Measurements from ENCODE around the gene PRR36. TPM values are rescaled to one million over a fixed set of nuclear protein-coding genes. Genes with fewer than 3 reads are reported as not detected.

Gene PRR36
- total RNA-seq, 1 donor from 2014 or later, result 0.09 TPM

DNA sequence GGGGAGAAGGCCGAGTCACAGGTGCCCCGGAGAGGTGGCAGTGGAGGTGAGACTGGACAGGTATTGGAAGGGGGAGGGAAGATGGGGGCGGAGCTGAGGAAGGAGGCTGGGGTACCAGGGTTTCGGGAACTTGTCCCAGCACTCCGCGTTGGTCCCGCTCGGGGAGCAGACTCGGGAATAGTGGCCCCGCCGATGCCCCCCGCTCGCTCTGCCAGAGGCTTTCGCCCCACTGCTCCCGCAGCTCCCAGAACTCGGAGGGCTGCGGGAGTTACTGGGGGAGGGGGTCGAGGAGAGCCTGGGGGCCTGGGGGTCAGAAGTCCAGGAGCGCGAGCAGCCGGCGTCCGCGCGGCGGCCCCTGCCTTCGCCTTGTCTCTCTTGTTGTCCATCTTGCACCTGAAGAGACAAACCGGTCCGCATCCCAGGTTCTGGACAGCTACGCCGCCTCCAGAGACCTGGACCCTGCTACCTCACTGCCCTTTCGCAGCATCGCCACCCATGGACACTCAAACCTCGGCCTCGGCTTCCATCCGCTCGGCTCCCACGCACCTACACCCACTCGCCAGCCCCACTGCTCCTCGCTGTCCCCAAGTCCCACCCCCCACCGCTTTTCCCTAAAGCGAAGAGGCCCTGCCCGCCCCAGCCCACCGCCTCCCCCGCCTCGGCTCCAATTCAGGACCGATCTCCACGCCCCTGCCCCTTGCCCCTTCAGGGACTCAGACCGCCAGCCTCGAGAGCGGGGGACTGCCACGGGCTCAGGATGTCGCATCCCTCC is 700 bp downstream of the PRR36 start:
- intact Hi-C loops (cut with micrococcal nuclease), result no loop called here

GRCh38 chr19:7872306-7873204 is 1.6 kb downstream of the PRR36 start:
- intact Hi-C loops (cut with micrococcal nuclease), result no loop called here

GRCh38 chr19:7871437-7872305 is 2.5 kb downstream of the PRR36 start:
- intact Hi-C loops (cut with micrococcal nuclease), result loop anchor here (2.0 kb wide), 1 partner anchor 31 kb away; the partner anchor contains the start of gene MAP2K7

DNA sequence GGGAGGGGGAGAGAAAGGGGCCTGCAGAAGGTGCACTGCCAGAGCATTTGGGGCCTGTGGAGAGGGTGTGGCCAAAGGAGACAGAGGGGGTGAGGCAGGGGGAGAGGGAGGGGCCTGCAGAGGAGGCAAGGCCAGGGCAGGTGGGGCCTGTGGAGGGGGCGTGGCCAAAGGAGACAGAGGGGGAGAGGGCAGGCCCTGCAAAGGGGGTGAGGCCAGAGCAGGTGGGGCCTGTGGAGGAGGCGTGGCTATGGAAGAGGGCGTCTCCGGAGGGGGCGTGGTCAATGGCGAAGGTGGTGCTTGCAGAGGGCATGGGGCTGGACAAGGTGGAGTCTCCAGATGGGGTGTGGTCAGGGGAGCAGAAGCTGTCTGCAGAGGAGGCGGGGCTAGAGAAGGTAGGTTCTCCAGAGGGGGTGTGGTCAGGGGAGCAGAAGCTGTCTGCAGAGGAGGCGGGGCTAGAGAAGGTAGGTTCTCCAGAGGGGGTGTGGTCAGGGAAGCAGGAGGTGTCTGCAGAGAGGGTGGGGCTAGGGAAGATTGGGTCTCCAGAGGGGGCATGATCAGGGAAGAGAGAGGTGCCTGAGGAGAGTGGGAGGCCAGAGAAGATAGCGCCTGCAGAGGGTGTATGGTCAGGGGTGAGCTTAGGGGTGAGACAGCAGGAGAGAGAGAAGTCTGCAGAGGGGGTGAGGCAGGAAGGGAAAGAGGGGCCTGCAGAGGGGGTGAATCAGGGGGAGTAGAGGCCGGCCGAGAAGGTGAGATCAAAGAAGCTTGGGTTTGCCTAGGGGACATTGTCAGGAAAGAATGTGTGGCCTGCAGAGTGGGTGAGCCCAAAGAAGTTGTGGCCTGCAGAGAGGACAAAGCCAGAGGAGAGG is 3.4 kb downstream of the PRR36 start:
- intact Hi-C loops (cut with micrococcal nuclease), result loop anchor here (2.0 kb wide), 1 partner anchor 32 kb away; the partner anchor contains the start of gene MAP2K7

DNA sequence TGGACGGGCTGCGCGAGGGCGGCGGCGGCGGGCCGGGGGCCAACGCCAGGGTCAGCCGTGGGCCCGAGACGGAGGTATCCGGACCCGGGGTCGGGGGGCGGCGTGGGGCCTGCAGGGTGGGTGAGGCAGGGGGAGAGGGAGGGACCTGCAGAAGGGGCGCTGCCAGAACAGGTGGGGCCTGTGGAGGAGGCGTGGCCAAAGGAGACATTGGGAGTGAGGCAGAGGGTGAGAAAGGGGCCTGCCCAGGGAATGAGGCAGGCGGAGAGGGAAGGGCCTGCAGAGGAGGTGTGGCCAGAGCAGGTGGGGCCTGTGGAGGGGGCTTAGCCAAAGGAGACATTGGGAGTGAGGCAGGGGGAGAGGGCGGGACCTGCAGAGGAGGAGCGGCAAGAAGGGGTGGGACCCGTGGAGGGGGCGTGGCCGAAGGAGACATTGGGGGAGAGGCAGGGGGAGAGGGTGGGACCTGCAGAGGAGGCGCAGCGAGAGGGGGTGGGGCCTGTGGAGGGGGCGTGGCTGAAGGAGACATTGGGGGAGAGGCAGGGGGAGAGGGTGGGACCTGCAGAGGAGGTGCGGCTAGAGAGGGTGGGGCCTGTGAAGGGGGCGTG is 4.2 kb downstream of the PRR36 start:
- intact Hi-C loops (cut with micrococcal nuclease), result loop anchor here (2.0 kb wide), 2 partner anchors 33 to 41 kb away; partner anchors contain the start of gene MAP2K7

DNA sequence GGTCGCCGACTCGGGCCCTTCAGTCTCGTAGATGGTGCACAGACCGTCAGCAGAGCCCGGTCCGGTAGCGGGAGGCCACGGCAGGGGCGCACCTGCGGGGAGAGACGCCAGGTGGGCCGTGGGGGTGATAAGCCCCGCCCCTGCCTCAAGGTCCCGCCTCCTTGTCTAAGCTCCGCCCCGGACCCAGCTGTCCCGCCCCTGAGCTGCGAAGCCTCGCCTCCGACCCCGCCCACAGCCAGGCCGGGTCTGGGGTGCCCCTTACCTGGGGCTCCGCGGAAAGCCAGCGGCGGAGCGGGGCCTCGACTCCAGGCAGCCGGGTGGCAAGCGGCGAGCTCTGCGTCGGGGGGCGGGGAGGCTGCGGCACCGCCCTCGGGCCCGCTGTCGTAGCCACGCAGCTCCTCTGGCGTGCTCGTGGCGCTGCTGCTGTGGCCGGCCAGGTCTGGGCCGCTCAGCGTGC is 4.7 kb downstream of the PRR36 start:
- intact Hi-C loops (cut with micrococcal nuclease), result loop anchor here (2.0 kb wide), 1 partner anchor 41 kb away; no protein-coding TSS in a partner anchor

GRCh38 chr19:7868671-7869452 is 5.3 kb downstream of the PRR36 start:
- intact Hi-C loops (cut with micrococcal nuclease), result loop anchor here (2.0 kb wide), 1 partner anchor 40 kb away; no protein-coding TSS in a partner anchor

DNA sequence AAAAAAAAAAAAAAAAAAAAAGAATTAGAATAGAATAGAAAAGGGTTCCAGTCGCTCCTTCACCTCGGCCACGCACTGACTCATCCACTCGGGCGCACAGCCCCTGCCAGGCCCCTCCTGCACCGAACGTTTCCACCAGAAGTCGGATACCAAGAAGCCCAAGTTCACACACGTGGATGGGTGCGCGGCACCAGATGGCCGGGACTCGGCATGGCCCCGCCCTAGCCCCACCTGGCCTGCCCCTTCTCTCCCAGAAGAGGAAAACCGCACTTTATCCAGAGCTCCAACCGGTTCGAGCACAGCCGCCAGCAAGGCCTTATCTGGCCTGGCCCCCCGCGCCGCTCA is 5.9 kb downstream of the PRR36 start:
- intact Hi-C loops (cut with micrococcal nuclease), result loop anchor here (2.0 kb wide), 1 partner anchor 39 kb away; no protein-coding TSS in a partner anchor

- intact Hi-C loops (cut with micrococcal nuclease), result no loop called here
Observed at GRCh38 chr19:7867092-7867844, 6.9 kb downstream of the PRR36 start.

DNA sequence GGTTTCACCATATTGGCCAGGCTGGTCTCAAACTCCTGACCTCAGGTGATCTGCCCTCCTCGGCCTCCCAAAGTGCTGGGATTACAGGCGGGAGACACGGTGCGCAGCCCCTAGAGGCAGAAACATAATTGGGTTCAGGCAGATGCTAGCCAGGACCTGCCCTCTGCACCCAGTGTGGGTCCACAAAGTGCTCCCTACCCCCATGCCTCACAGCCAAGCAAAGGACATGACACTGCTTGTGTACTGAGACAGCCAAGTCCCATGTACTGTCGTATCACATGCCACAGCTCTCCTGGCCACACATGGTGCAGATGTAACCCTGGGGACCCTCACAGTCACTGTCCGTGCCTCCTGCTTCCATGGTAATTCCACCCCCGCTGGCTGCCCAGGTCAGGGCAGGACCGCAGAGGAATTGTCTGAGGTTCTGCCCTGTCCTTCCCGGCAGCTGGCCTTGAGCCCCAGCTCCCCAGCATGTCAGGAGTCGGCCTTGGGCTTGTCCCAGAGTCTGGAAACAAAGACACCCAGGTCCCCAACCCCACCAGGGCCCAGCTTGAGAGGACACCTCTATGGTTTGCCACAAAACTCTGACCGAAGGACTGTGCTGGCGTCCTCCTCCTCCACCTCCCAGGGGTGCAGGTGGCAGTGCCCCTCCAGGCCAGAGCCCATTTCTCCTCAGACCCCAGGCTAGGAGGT is 7.6 kb downstream of the PRR36 start:
- intact Hi-C loops (cut with micrococcal nuclease), result no loop called here

DNA sequence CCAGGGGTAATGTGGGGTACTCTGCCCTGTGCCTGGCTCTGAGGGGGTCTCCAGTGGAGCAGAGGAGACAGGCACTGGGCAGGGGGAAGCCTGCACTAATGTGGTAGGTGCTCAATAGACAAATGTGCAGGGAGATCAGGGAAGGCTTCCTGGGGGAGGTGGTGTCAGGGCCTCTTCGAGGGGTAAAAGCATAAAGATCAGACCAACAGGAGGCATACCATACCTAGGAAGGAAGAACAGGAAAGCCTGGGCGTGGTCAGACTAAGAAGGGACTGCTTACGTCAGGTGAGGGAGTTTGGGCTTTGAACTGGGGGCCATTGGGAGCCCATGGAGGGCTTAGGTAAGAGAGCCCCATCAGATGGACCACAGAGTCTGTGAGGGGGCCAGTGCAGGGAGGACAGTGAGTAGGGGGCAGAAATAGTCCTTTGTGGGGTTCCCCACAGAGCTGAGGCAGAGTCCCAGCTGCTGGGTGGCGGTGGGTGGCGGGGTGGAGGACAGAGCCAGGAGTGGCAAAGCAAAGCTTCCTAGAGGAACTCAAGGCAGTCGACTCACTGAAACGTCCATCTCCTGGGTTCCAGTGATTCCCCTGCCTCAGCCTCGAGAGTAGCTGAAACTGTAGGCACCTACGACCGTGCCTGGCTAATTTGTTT is 8.8 kb downstream of the PRR36 start:
- intact Hi-C loops (cut with micrococcal nuclease), result no loop called here

DNA sequence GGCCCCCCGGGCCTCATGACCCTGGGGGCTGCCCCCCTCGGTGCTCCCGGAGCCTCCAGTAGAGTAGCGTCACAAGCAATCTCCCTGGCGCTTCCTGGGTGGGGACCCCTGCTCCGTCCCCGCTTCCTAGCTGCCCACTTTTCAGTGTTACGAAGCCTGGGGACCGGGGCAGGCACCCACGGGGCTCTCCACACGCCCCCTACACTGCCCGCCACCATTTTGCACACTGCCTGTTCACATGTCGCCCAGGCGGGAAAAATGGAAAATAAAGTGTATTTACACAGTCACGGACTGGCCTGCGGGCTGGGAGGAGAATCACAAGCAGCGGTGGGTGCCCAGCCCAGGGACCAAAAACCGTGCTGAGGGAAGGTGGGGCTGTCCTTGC is 9.5 kb downstream of the PRR36 start:
- intact Hi-C loops (cut with micrococcal nuclease), result no loop called here

DNA sequence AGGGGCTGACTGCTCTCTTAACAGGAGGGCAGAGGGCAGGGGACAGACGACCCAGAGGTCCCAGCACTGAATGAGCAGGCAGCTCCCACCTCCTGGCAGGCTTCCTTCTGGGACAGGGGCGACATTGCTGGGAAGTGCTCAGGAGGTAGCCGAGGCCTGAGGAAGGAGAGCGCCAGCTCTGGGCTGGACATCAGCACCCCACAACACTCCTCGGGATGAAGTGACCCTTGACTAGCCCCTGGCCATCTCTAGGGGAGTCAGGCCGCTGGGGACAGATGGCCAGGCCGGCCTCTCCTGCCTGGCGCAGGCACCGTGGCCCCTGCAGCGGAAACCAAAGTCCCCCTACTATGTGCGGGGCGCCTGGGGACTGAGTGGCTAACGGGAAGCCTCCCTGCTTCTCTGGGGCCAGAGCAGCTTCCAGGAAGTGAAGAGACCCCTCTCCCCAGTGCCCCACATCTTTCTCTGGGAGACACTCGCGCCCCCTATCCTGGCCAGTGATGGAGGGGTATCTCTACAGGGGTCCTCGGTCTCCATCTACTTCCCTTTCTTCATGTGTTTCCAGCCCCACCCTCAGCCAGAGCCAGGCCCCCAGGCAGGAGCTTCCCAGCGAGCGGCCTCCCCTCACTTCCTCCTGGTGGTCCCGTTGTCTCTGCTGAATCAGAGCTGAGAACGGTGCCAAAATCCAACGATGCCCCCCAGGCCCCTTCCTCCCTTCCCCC is 10.1 kb downstream of the PRR36 start:
- intact Hi-C loops (cut with micrococcal nuclease), result no loop called here

GRCh38 chr19:7863157-7863970 is 10.8 kb downstream of the PRR36 start:
- intact Hi-C loops (cut with micrococcal nuclease), result no loop called here

DNA sequence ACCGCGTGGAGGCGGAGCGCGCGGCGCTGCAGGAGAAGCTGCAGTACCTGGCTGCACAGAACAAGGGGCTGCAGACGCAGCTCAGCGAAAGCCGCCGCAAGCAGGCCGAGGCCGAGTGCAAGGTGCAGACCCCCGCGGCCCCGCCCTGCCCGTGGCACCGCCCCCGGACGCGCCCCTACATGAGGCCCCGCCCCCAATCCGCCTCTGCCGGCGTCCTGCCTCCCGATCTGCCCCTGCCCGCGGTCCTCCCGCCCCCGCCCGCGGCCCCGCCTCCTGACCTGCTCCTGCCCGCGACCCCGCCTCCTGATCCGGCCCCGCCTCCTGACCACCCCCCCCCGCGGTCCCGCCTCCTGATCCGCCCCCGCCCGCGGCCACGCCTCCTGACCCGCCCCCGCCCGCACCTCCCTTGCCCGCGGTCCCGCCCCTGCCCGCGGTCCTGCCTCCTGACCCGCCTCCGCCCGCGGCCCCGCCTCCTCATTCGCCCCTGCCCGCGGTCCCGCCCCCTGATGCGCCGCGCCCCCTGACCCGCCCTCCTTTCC is 11.7 kb downstream of the PRR36 start:
- intact Hi-C loops (cut with micrococcal nuclease), result loop anchor here (1.0 kb wide), 1 partner anchor 59 kb away; no protein-coding TSS in a partner anchor
